Inflammatory macrophage (primary cell): ENCODE measurements around the gene YWHAG.
"Not testable (repeated sequence)": the region's sequence is repeated elsewhere in the genome, so short reads cannot be mapped to it uniquely, and the experiment has no call there.

ENCODE experiments used
- DNase-seq, 2 donors: peaks; one replicate each; pipeline ENCODE4 v3.0.0-alpha.2; 2020 to 2022

YWHAG gene

GRCh38 chr7:76292911-76293310, 65.9 kb downstream of the YWHAG start:
- not testable (repeated sequence) for DNase-seq

GRCh38 chr7:76292213-76292573, 66.6 kb downstream of the YWHAG start:
- peak in 1 of 2 donors; percentile 38 for DNase-seq

GRCh38 chr7:76291351-76292212, 67.2 kb downstream of the YWHAG start:
- peak; percentile 97 to 99 for DNase-seq

- DNase-seq, result not testable (repeated sequence)
Observed at GRCh38 chr7:76290847-76291350, 67.9 kb downstream of the YWHAG start.

GRCh38 chr7:76286842-76287403, 71.9 kb downstream of the YWHAG start:
- no peak for DNase-seq

- DNase-seq, result no peak
Observed at GRCh38 chr7:76285604-76286374, 73.0 kb downstream of the YWHAG start.

- DNase-seq, result no peak
Observed at GRCh38 chr7:76283254-76284159, 75.3 kb downstream of the YWHAG start.

- DNase-seq, result peak in 1 of 2 donors; percentile 31
Observed at GRCh38 chr7:76282344-76283253, 76.2 kb downstream of the YWHAG start.

- DNase-seq, result no peak
Observed at GRCh38 chr7:76281706-76282343, 77.0 kb downstream of the YWHAG start.

- DNase-seq, result no peak
Observed at GRCh38 chr7:76281006-76281705, 77.6 kb downstream of the YWHAG start.

- DNase-seq, result no peak
Observed at GRCh38 chr7:76280408-76280807, 78.4 kb downstream of the YWHAG start.

GRCh38 chr7:76278540-76278939, 80.3 kb downstream of the YWHAG start:
- no peak for DNase-seq
